Subcutaneous adipose tissue (tissue), 4 donors: Measurements from ENCODE around the gene TRIM4. TPM values are rescaled to one million over a fixed set of nuclear protein-coding genes. Genes with fewer than 3 reads are reported as not detected.

Experiments used
- CTCF ChIP-seq: fragments of 450-650 bp; IDR thresholded peaks from one replicate; pipeline ENCODE4 v1.5.1; 2016; ENCODE audit warnings: low read depth, mild to moderate bottlenecking, control low read depth, antibody characterized with exemption, moderate library complexity
- total RNA-seq, 4 donors: library from RNA; depleted of rRNA; stranded (reverse); fragments of >200 nt; gene quantifications; one replicate each; pipeline ENCODE4 v1.1.0, GENCODE V29; 2016

The TRIM4 gene
- total RNA-seq, 4 donors from 2014 or later, result 33.5 to 50.5 (median 42.0) TPM

- TF ChIP-seq CTCF, result no peak
These were observed 7.0 kb upstream of the TRIM4 start for GRCh38 chr7:99926321-99926720.

- TF ChIP-seq CTCF, result no peak
These were observed 3.9 kb upstream of the TRIM4 start for GRCh38 chr7:99923200-99923599.

- no peak for TF ChIP-seq CTCF
These were observed 819 bp upstream of the TRIM4 start for GRCh38 chr7:99920149-99920548.

- TF ChIP-seq CTCF, result no peak
These were observed 433 bp upstream of the TRIM4 start for GRCh38 chr7:99919814-99920112.

- no peak for TF ChIP-seq CTCF
These were observed 8.4 kb downstream of the TRIM4 start for GRCh38 chr7:99910976-99911375.

- TF ChIP-seq CTCF, result no peak
These were observed 17.7 kb downstream of the TRIM4 start for GRCh38 chr7:99901581-99901980.

GRCh38 chr7:99899830-99900519 is 19.4 kb downstream of the TRIM4 start:
- TF ChIP-seq CTCF, result no peak

- no peak for TF ChIP-seq CTCF
These were observed 20.5 kb downstream of the TRIM4 start for GRCh38 chr7:99898836-99899235.
